Measurements from ENCODE around the gene OSBPL10. TPM values are rescaled to one million over a fixed set of nuclear protein-coding genes. Genes with fewer than 3 reads are reported as not detected.

The OSBPL10 gene
- total and polyA plus RNA-seq, 2 of the 4 experiments (the other 2 are of a cell fraction), result 9.5 to 10.1 TPM

- Histone ChIP-seq H3K4me3 (ENCODE audit: insufficient read depth, low read depth, low read length) (no peak overlapping the region), H4K91ac (ENCODE audit: insufficient read depth, low read depth, low read length) (no peak overlapping the region), H3K4me2 (ENCODE audit: low read depth, low read length) (no peak overlapping the region), H3K56ac (ENCODE audit: extremely low read depth, insufficient read depth, low read length) (no peak overlapping the region), H3K18ac (ENCODE audit: low read depth, low read length) (no peak overlapping the region), H4K5ac (ENCODE audit: low read depth, low read length) (no peak overlapping the region), H3K9me3 (ENCODE audit: control insufficient read depth, insufficient read depth, low read length) (no peaks in the 10 kb centered on the region), H2BK20ac (ENCODE audit: low read depth, low read length) (no peak overlapping the region), H2BK120ac (ENCODE audit: low read depth, low read length) (no peak overlapping the region), H3K23ac (ENCODE audit: low read depth, low read length) (no peak overlapping the region), H3K9ac (ENCODE audit: low read depth, low read length) (no peak overlapping the region), H3K79me1 (ENCODE audit: low read depth in 1 of 2, low read length in 2 of 2) (0 out of 4 replicates have a peak, but pooled peaks cover 0 to 3% of the 10 kb centered on the region in 2 experiments), H3K14ac (replicated peaks; ENCODE audit: low read depth, low read length) (no peak overlapping the region), H2AFZ (replicated peaks; ENCODE audit: low read length, poor library complexity) (no peak overlapping the region), H2AK9ac (replicated peaks; ENCODE audit: low read depth, low read length, poor library complexity) (no peak overlapping the region), H3K9me1 (ENCODE audit: insufficient read depth, low read length) (no peaks in the 10 kb centered on the region; the same call in 1 of the 2 replicates), H3K4me1 (ENCODE audit: control insufficient read depth, insufficient read depth, low read length) (no peaks in the 10 kb centered on the region), H3K36me3 (ENCODE audit: control insufficient read depth, insufficient read depth, low read length) (no peaks in the 10 kb centered on the region), H2BK5ac (ENCODE audit: low read depth, low read length, poor library complexity, severe bottlenecking) (no peak overlapping the region), H3K27ac (ENCODE audit: insufficient read depth, low read length) (no peak overlapping the region), H3K27me3 (ENCODE audit: control insufficient read depth, insufficient read depth, low read length) (no peaks in the 10 kb centered on the region), H2AK5ac (ENCODE audit: low read depth, low read length) (no peak overlapping the region), H4K8ac (ENCODE audit: low read depth in 2 of 2, low read length in 2 of 2) (no peak overlapping the region), H3K4ac (ENCODE audit: low read depth, low read length) (no peak overlapping the region), H2BK15ac (ENCODE audit: low read depth, low read length) (no peak overlapping the region), H4K20me1 (ENCODE audit: insufficient read depth, low read length) (no peaks in the 10 kb centered on the region)
- intact Hi-C loops (cut with micrococcal nuclease), result no loop called here
- in situ Hi-C loops (cut with MboI; ENCODE audit: low sequenced_read_pairs), result no loop called here
- no peak for DNase-seq
- TF ChIP-seq MXI1 (IDR thresholded peaks at IDR 0.05; ENCODE audit: borderline replicate concordance, low read depth, low read length) (no peak), RCOR1 (IDR thresholded peaks at IDR 0.05; ENCODE audit: insufficient replicate concordance, low read length) (no peak), RAD21 (IDR thresholded peaks at IDR 0.05; ENCODE audit: low read length) (no peak), USF2 (IDR thresholded peaks at IDR 0.05; ENCODE audit: low read depth, low read length) (no peak), MAFK (IDR thresholded peaks at IDR 0.05; ENCODE audit: low read depth, low read length) (no peak), SMC3 (IDR thresholded peaks at IDR 0.05; ENCODE audit: low read depth, low read length) (no peak), BHLHE40 (IDR thresholded peaks at IDR 0.05; ENCODE audit: low read depth, low read length) (no peak), CTCF (conservative IDR thresholded peaks at IDR 0.05; ENCODE audit: low read depth, low read length) (no peak), RFX5 (IDR thresholded peaks at IDR 0.05; ENCODE audit: low read depth, low read length) (no peak), CEBPB (IDR thresholded peaks at IDR 0.05; ENCODE audit: low read depth, low read length) (no peak), NFE2L2 (IDR thresholded peaks at IDR 0.05; ENCODE audit: low read depth, low read length) (no peak), MAZ (IDR thresholded peaks at IDR 0.05; ENCODE audit: borderline replicate concordance, low read depth, low read length) (no peak), CHD1 (IDR thresholded peaks at IDR 0.05; ENCODE audit: low read depth, low read length) (no peak)
- ChIA-PET POLR2A (ENCODE audit: unreplicated experiment) (no interaction called here), CTCF (no interaction called here)
- BruUV-seq (replicated peaks), result no TSS peak
- dilution Hi-C loops (cut with HindIII; ENCODE audit: low sequenced_read_pairs, unreplicated experiment), result no loop called here
- no CpG with 5 or more reads among the region's 7 CpGs for WGBS, 2 experiments (ENCODE audit: extremely low coverage in 2 of 2, insufficient read length in 1 of 2)
- no peak for ATAC-seq (ENCODE audit: low read depth)
Measured at GRCh38 chr3:31802981-31803740, 177.9 kb downstream of the OSBPL10 start.
